Keratinocyte (primary cell): ENCODE measurements around the gene C12orf75. TPM values are rescaled to one million over a fixed set of nuclear protein-coding genes. Genes with fewer than 3 reads are reported as not detected.
"Not testable (repeated sequence)": the region's sequence is repeated elsewhere in the genome, so short reads cannot be mapped to it uniquely, and the experiment has no call there.

Experiments used
- DNase-seq: peaks from one replicate; pipeline ENCODE4 v3.0.0-alpha.2; 2011; ENCODE audit warnings: low read depth, missing footprints, low spot score
- FAIRE-seq: peaks from 2 replicates; lab custom pipeline; 2011; peaks lifted over from hg19 to GRCh38; lab: Jason Lieb, UNC
- H2AFZ ChIP-seq: 2 replicates; pipeline ENCODE4 v1.6.0; 2012; ENCODE audit warnings: low read length, control low read depth, inconsistent platforms; ENCODE audit not compliant: control insufficient read depth
- H3K27ac ChIP-seq: 2 replicates; pipeline ENCODE4 v1.5.1; 2011; ENCODE audit warnings: low read length; ENCODE audit not compliant: control insufficient read depth, insufficient read depth
- H3K27me3 ChIP-seq: 3 replicates; pipeline ENCODE4 v1.6.0; 2011; ENCODE audit warnings: low read length; ENCODE audit not compliant: control insufficient read depth, insufficient read depth; ENCODE audit errors: extremely low read depth
- H3K36me3 ChIP-seq, 2 experiments: 2 replicates in 1 of 2; 3 replicates in 1 of 2; pipeline ENCODE4 v1.5.1; 2011; ENCODE audit warnings: low read length in 2 of 2, mild to moderate bottlenecking in 1 of 2; ENCODE audit not compliant: control insufficient read depth in 2 of 2, insufficient read depth in 2 of 2; ENCODE audit errors: extremely low read depth in 1 of 2
- H3K4me1 ChIP-seq: 3 replicates; pipeline ENCODE4 v1.5.1; 2011; ENCODE audit warnings: low read length; ENCODE audit not compliant: control insufficient read depth, insufficient read depth; ENCODE audit errors: extremely low read depth
- H3K4me2 ChIP-seq: 3 replicates; pipeline ENCODE4 v1.6.0; 2011; ENCODE audit warnings: low read depth, low read length; ENCODE audit not compliant: control insufficient read depth, insufficient read depth; ENCODE audit errors: extremely low read depth
- H3K4me3 ChIP-seq, 3 experiments: fragments of 200-600 bp in 1 of 3; sonication (generic) in 1 of 3; 2 replicates in 2 of 3; 3 replicates in 1 of 3; pipeline ENCODE4 v1.5.1; 2011 to 2016; ENCODE audit warnings: low read length in 3 of 3, mild to moderate bottlenecking in 3 of 3, control low read depth in 2 of 3, inconsistent platforms in 1 of 3, low read depth in 1 of 3, mixed read lengths in 1 of 3, mixed run types in 1 of 3, moderate library complexity in 1 of 3; ENCODE audit not compliant: control insufficient read depth in 2 of 3, insufficient read depth in 2 of 3; ENCODE audit errors: extremely low read depth in 1 of 3
- H3K79me2 ChIP-seq: 2 replicates; pipeline ENCODE4 v1.6.0; 2012; ENCODE audit warnings: low read length; ENCODE audit not compliant: control insufficient read depth, insufficient read depth
- H3K9ac ChIP-seq: 3 replicates; pipeline ENCODE4 v1.6.0; 2011; ENCODE audit warnings: low read length; ENCODE audit not compliant: control insufficient read depth, insufficient read depth; ENCODE audit errors: extremely low read depth
- H3K9me1 ChIP-seq: 3 replicates; pipeline ENCODE4 v1.6.0; 2011; ENCODE audit warnings: low read length; ENCODE audit not compliant: control insufficient read depth, insufficient read depth; ENCODE audit errors: extremely low read depth
- H3K9me3 ChIP-seq: 2 replicates; pipeline ENCODE4 v1.5.1; 2012; ENCODE audit warnings: low read depth, low read length; ENCODE audit not compliant: control insufficient read depth
- H4K20me1 ChIP-seq: 3 replicates; pipeline ENCODE4 v1.6.0; 2011; ENCODE audit warnings: low read length; ENCODE audit not compliant: control insufficient read depth, insufficient read depth; ENCODE audit errors: extremely low read depth
- CTCF ChIP-seq, 3 experiments: IDR thresholded peaks in 1 of 3; conservative IDR thresholded peaks in 1 of 3; optimal IDR thresholded peaks in 1 of 3; 2 replicates in 2 of 3; 3 replicates in 1 of 3; pipeline versions ENCODE3 to v1.5.1; 2011; ENCODE audit warnings: low read length in 3 of 3, mild to moderate bottlenecking in 3 of 3, moderate library complexity in 2 of 3, control low read depth in 1 of 3, inconsistent platforms in 1 of 3; ENCODE audit not compliant: insufficient read depth in 2 of 3; ENCODE audit errors: extremely low read depth in 1 of 3
- EZH2 ChIP-seq: IDR thresholded peaks from one replicate; pipeline ENCODE4 v1.6.1; 2012; ENCODE audit warnings: inconsistent platforms, mild to moderate bottlenecking, low read length, moderate library complexity
- dilution Hi-C: fragments of 300-500 bp; cut with MboI; formaldehyde crosslinking; loops from one replicate; pipeline ENCODE4 v1.7.0; 2020; ENCODE audit warnings: low sequenced_read_pairs; ENCODE audit not compliant: extremely low pct_ligation_motif_present
- polyA plus RNA-seq, 5 experiments: library from polyadenylated mRNA; depleted of rRNA in 3 of 5; stranded (reverse) in 3 of 5; stranded (forward) in 1 of 5; unstranded in 1 of 5; fragments of >200 nt; gene quantifications; 1 replicate in 1 of 5; 2 replicates in 3 of 5; 3 replicates in 1 of 5; pipeline versions ENCODE4 v1.2.1 to v1.2.3, GENCODE V29; 2011 to 2012; ENCODE audit warnings: missing spikeins in 2 of 5, low read depth in 1 of 5, low replicate concordance in 1 of 5

C12orf75 gene
- polyA plus RNA-seq, 1 donor (not counting 4 experiments of a cell fraction or from before 2014, with no cell fraction given) = 160 TPM

GRCh38 chr12:105331805-105332251 lies 1.3 kb downstream of the C12orf75 start:
- Histone ChIP-seq H3K4me1 (peaks cover 40% of the 10 kb centered on the region), H3K27me3 (no peaks in the 10 kb centered on the region), H2AFZ (peak overlapping the region; percentile 36), H3K9me1 (no peaks in the 10 kb centered on the region), H3K79me2 (peaks cover 45% of the 10 kb centered on the region), H3K4me3 (peak overlapping the region; percentile 68 to 82 (median 76)), H3K9ac (peak overlapping the region; percentile 66), H3K4me2 (peak overlapping the region; percentile 97), H4K20me1 (no peaks in the 10 kb centered on the region), H3K9me3 (no peaks in the 10 kb centered on the region), H3K36me3 (no peaks in the 10 kb centered on the region), H3K27ac (peak overlapping the region; percentile 64)
- DNase-seq = no peak
- FAIRE-seq = peak; percentile 65
- TF ChIP-seq CTCF (optimal IDR thresholded peaks at IDR 0.05 in 1 of 3, IDR thresholded peaks at IDR 0.05 in 1 of 3, conservative IDR thresholded peaks at IDR 0.05 in 1 of 3; ENCODE audit: extremely low read depth in 1 of 3, insufficient read depth in 2 of 3, low read length in 3 of 3) (no peak), EZH2 (no peak)
- dilution Hi-C loops = no loop called here

GRCh38 chr12:105332286-105332685 lies 1.8 kb downstream of the C12orf75 start:
- not testable (repeated sequence) for FAIRE-seq
- H3K4me3 ChIP-seq = peak overlapping the region in 2 of 3 experiments; percentile 76 to 82

GRCh38 chr12:105332925-105333324 lies 2.4 kb downstream of the C12orf75 start:
- no peaks in the 10 kb centered on the region for H3K9me3 ChIP-seq
- H3K36me3 ChIP-seq = no peaks in the 10 kb centered on the region
- no peak overlapping the region for H2AFZ ChIP-seq
- no peaks in the 10 kb centered on the region for H3K9me1 ChIP-seq
- H3K79me2 ChIP-seq = peaks cover 52% of the 10 kb centered on the region
- no peak overlapping the region for H3K4me3 ChIP-seq
- H3K4me2 ChIP-seq = peak overlapping the region; percentile 97
- peak overlapping the region; percentile 19 for H3K27ac ChIP-seq
- no peak overlapping the region for H3K9ac ChIP-seq
- FAIRE-seq (peak; percentile 29), DNase-seq (no peak)
- no peaks in the 10 kb centered on the region for H4K20me1 ChIP-seq
- TF ChIP-seq EZH2 = no peak
- TF ChIP-seq CTCF (optimal IDR thresholded peaks at IDR 0.05 in 1 of 3, IDR thresholded peaks at IDR 0.05 in 1 of 3, conservative IDR thresholded peaks at IDR 0.05 in 1 of 3; ENCODE audit: extremely low read depth in 1 of 3, insufficient read depth in 2 of 3, low read length in 3 of 3) = no peak
- no peaks in the 10 kb centered on the region for H3K27me3 ChIP-seq
- dilution Hi-C loops = no loop called here
- peaks cover 35% of the 10 kb centered on the region for H3K4me1 ChIP-seq

More at GRCh38 chr12:105332286-105332685, 1.8 kb downstream of the C12orf75 start:
- H3K27ac ChIP-seq = peak overlapping the region; percentile 64
- H4K20me1 ChIP-seq, H3K36me3 ChIP-seq, DNase-seq, H2AFZ ChIP-seq, dilution Hi-C loops, H3K9me1 ChIP-seq, H3K9me3 ChIP-seq, H3K27me3 ChIP-seq: not testable (repeated sequence)
- peaks cover 49% of the 10 kb centered on the region for H3K79me2 ChIP-seq
- H3K9ac ChIP-seq = peak overlapping the region; percentile 66
- peak overlapping the region; percentile 97 for H3K4me2 ChIP-seq
- H3K4me1 ChIP-seq = peaks cover 35% of the 10 kb centered on the region
